ENCODE measurements around the gene PSMD1.

The PSMD1 gene

GRCh38 chr2:231056453-231057416, at the start of gene PSMD1:
PSMD1 (plus strand) TSS chr2:231056867; CDS start chr2:231057026, 159 bp downstream.
- ATAC-seq = peak; percentile 85
- 0 out of 2 replicates have a peak, but pooled peaks have one; percentile 67 for TF ChIP-seq POU6F1 (CRISPR knock-in tag; IDR thresholded peaks at IDR 0.05; ENCODE audit: borderline replicate concordance, low read depth)
- TF ChIP-seq BACH2 (CRISPR knock-in tag; IDR thresholded peaks at IDR 0.05; ENCODE audit: borderline replicate concordance) = no peak

GRCh38 chr2:231007286-231008098, 49.2 kb upstream of the PSMD1 start:
- ATAC-seq = no peak
- no peak for TF ChIP-seq SNAI2 (CRISPR knock-in tag; IDR thresholded peaks at IDR 0.05)
- no peak for TF ChIP-seq TSHZ2 (CRISPR knock-in tag; IDR thresholded peaks at IDR 0.05)
- no peak for TF ChIP-seq ARNTL (CRISPR knock-in tag; IDR thresholded peaks at IDR 0.05; ENCODE audit: borderline replicate concordance, low read depth)
- no peak for TF ChIP-seq ZC3H10 (CRISPR knock-in tag; IDR thresholded peaks at IDR 0.05)
- no peak for TF ChIP-seq CSRNP3 (CRISPR knock-in tag; IDR thresholded peaks at IDR 0.05)
- no peak for TF ChIP-seq BACH2 (CRISPR knock-in tag; IDR thresholded peaks at IDR 0.05; ENCODE audit: borderline replicate concordance)
- no peak for TF ChIP-seq ZNF70 (CRISPR knock-in tag; IDR thresholded peaks at IDR 0.05)
- no peak for TF ChIP-seq ZFP30 (CRISPR knock-in tag; IDR thresholded peaks at IDR 0.05)
- no peak for TF ChIP-seq CREB5 (CRISPR knock-in tag; IDR thresholded peaks at IDR 0.05; ENCODE audit: low read depth)
- no peak for TF ChIP-seq CSDC2 (CRISPR knock-in tag; IDR thresholded peaks at IDR 0.05)
- no peak for TF ChIP-seq ZFP3 (CRISPR knock-in tag; IDR thresholded peaks at IDR 0.05)
- TF ChIP-seq ISL1 (CRISPR knock-in tag; IDR thresholded peaks at IDR 0.05) = no peak
- TF ChIP-seq OSR1 (CRISPR knock-in tag; IDR thresholded peaks at IDR 0.05) = no peak
- no peak for TF ChIP-seq RARB (CRISPR knock-in tag; IDR thresholded peaks at IDR 0.05)
- no peak for TF ChIP-seq TOX (CRISPR knock-in tag; IDR thresholded peaks at IDR 0.05; ENCODE audit: borderline replicate concordance)

GRCh38 chr2:231008131-231008530, 48.5 kb upstream of the PSMD1 start:
- ATAC-seq = no peak
- TF ChIP-seq OSR1 (CRISPR knock-in tag; IDR thresholded peaks at IDR 0.05) (no peak), ESRRG (CRISPR knock-in tag; IDR thresholded peaks at IDR 0.05) (no peak), CSDC2 (CRISPR knock-in tag; IDR thresholded peaks at IDR 0.05) (no peak), ZC3H10 (CRISPR knock-in tag; IDR thresholded peaks at IDR 0.05) (no peak), TCF4 (CRISPR knock-in tag; IDR thresholded peaks at IDR 0.05; ENCODE audit: borderline replicate concordance) (no peak), ZFP3 (CRISPR knock-in tag; IDR thresholded peaks at IDR 0.05) (no peak), ZNF565 (CRISPR knock-in tag; conservative IDR thresholded peaks at IDR 0.05; ENCODE audit: low read depth) (no peak), ZNF70 (CRISPR knock-in tag; IDR thresholded peaks at IDR 0.05) (no peak), ZFP30 (CRISPR knock-in tag; IDR thresholded peaks at IDR 0.05) (no peak), SNAI2 (CRISPR knock-in tag; IDR thresholded peaks at IDR 0.05) (no peak), TOX (CRISPR knock-in tag; IDR thresholded peaks at IDR 0.05; ENCODE audit: borderline replicate concordance) (no peak)
